Cardiac muscle cell (in vitro differentiated cells and primary cell): ENCODE measurements around the gene WFDC1. TPM values are rescaled to one million over a fixed set of nuclear protein-coding genes. Genes with fewer than 3 reads are reported as not detected.

Experiments used
- DNase-seq, 2 donors: peaks; one replicate each; pipeline versions ENCODE4 v3.0.0 to v3.0.0-alpha.2; 2010 to 2017; ENCODE audit warnings: low read depth in 1 of 2, low spot score in 1 of 2
- H3K27ac ChIP-seq: fragments of 200-600 bp; sonication (generic); 2 replicates; pipeline ENCODE4 v1.5.1; 2016
- H3K27me3 ChIP-seq: fragments of 200-600 bp; sonication (generic); 2 replicates; pipeline ENCODE4 v1.6.0; 2016; ENCODE audit warnings: control low read depth
- H3K36me3 ChIP-seq: fragments of 200-600 bp; sonication (generic); 2 replicates; pipeline ENCODE4 v1.5.1; 2016; ENCODE audit warnings: control low read depth
- H3K4me1 ChIP-seq: fragments of 200-600 bp; sonication (generic); 2 replicates; pipeline ENCODE4 v1.8.1; 2017; ENCODE audit warnings: low read depth, mild to moderate bottlenecking, mixed run types
- H3K4me3 ChIP-seq: fragments of 200-600 bp; sonication (generic); 2 replicates; pipeline ENCODE4 v1.5.1; 2016; ENCODE audit warnings: mild to moderate bottlenecking
- H3K9me3 ChIP-seq: fragments of 200-600 bp; sonication (generic); 2 replicates; pipeline ENCODE4 v1.5.1; 2017; ENCODE audit warnings: low read depth, mild to moderate bottlenecking, control low read depth
- polyA plus RNA-seq: library from polyadenylated mRNA; unstranded; fragments of >200 nt; fragmentation: Nextera tagmentation; extraction: Ambion mirVana; gene quantifications from 2 replicates; pipeline ENCODE4 v1.2.1, GENCODE V29; 2016
- total RNA-seq: library from RNA; depleted of rRNA; stranded (reverse); fragments of >200 nt; gene quantifications from 2 replicates; pipeline ENCODE4 v1.2.3, GENCODE V29; 2016
- TF ChIP-seq, protein P1 (sequence below): IDR thresholded peaks from 2 replicates; pipeline ENCODE4 v1.5.1; 2012; ENCODE audit warnings: low read depth, mild to moderate bottlenecking, low read length

Gene WFDC1
- total and polyA plus RNA-seq, 2 experiments from 2014 or later, result 18.5 to 22.2 TPM

DNA sequence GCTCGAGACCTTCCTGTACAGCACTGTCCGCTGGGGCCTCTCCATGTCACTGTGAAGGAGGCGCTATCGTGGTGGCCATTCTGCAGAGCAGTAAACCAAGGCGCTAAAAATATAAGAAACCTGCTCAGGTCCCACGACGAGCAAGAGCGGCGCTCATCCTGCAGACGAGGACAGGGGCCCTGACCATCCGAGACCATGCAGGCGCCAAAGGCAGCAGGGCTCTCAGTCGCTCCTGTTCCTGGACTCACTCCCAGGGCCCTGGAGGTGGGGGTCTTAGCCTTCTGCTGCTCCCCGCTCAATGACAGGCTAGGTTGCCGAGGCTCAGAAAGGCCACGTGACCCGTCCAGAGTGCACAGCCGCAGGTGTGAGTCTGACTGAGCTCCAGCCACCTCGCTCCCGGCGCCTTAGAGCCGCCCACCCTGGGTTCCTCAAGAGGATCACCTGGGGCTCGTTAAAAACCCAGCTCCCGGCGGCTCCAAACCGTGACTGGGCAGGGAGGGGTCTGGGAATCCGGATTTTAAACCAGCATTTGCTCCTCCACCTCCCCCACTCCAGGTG, 73.2 kb downstream of the WFDC1 start:
- Histone ChIP-seq H3K27ac (no peak overlapping the region), H3K9me3 (no peaks in the 10 kb centered on the region), H3K27me3 (peaks cover 72% of the 10 kb centered on the region), H3K36me3 (no peaks in the 10 kb centered on the region), H3K4me3 (peak overlapping the region; percentile 22), H3K4me1 (no peaks in the 10 kb centered on the region)
- TF ChIP-seq, protein P1, sequence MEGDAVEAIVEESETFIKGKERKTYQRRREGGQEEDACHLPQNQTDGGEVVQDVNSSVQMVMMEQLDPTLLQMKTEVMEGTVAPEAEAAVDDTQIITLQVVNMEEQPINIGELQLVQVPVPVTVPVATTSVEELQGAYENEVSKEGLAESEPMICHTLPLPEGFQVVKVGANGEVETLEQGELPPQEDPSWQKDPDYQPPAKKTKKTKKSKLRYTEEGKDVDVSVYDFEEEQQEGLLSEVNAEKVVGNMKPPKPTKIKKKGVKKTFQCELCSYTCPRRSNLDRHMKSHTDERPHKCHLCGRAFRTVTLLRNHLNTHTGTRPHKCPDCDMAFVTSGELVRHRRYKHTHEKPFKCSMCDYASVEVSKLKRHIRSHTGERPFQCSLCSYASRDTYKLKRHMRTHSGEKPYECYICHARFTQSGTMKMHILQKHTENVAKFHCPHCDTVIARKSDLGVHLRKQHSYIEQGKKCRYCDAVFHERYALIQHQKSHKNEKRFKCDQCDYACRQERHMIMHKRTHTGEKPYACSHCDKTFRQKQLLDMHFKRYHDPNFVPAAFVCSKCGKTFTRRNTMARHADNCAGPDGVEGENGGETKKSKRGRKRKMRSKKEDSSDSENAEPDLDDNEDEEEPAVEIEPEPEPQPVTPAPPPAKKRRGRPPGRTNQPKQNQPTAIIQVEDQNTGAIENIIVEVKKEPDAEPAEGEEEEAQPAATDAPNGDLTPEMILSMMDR, result no peak
- DNase-seq, result no peak

DNA sequence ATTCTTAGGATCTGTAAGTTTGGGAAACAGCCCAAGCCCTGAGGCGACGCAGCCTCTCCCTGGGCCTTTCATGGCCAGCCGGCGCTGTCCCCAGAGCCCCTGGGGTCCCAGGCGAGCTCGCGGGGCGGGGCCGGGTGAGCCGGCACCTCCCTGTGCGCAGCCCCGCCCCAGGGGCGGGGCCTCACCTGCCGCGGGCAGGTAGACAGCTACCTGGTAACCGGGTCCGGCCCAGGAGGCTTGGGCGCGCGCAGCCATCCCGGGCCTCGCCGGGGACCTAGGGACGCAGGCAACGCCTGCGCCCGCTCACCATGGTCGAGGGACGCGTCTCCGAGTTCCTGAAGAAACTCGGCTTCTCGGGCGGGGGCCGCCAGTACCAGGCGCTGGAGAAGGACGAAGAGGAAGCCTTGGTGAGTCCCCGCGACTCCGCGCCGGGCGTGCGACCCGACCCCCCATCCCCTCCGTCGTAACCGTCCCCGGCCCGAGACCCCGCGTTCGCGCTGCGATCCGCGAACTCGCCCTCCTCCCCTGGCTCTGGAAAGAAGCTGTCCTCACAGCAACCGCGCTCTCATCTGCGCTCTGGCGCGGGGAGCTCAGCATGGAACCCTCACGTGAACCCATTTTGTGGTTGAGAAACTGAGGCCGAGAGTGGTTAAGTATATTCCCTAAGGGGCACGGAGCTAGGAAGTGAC, 73.8 kb downstream of the WFDC1 start, which contains the start of gene ATP2C2:
Gene ATP2C2 (plus strand): TSS at position 231 of the 689 bp plus-strand sequence. CDS start 78 bp downstream, at position 309.
- Histone ChIP-seq H3K27me3 (peaks cover 72% of the 10 kb centered on the region), H3K4me3 (peak within 1 kb of the TSS; percentile 22), H3K27ac (no peak within 1 kb of the TSS), H3K9me3 (no peaks in the 10 kb centered on the region), H3K36me3 (no peaks in the 10 kb centered on the region), H3K4me1 (no peaks in the 10 kb centered on the region)
- peak in 1 of 2 donors; percentile 40 for DNase-seq
- TF ChIP-seq, protein P1, result no peak

- no peak overlapping the region for H3K4me3 ChIP-seq
- H3K9me3 ChIP-seq, result no peaks in the 10 kb centered on the region
- TF ChIP-seq, protein P1, result no peak
- DNase-seq, result no peak
- peaks cover 72% of the 10 kb centered on the region for H3K27me3 ChIP-seq
- H3K36me3 ChIP-seq, result no peaks in the 10 kb centered on the region
- no peaks in the 10 kb centered on the region for H3K4me1 ChIP-seq
- H3K27ac ChIP-seq, result no peak overlapping the region
These were observed 74.4 kb downstream of the WFDC1 start for GRCh38 chr16:84369105-84369504.

DNA sequence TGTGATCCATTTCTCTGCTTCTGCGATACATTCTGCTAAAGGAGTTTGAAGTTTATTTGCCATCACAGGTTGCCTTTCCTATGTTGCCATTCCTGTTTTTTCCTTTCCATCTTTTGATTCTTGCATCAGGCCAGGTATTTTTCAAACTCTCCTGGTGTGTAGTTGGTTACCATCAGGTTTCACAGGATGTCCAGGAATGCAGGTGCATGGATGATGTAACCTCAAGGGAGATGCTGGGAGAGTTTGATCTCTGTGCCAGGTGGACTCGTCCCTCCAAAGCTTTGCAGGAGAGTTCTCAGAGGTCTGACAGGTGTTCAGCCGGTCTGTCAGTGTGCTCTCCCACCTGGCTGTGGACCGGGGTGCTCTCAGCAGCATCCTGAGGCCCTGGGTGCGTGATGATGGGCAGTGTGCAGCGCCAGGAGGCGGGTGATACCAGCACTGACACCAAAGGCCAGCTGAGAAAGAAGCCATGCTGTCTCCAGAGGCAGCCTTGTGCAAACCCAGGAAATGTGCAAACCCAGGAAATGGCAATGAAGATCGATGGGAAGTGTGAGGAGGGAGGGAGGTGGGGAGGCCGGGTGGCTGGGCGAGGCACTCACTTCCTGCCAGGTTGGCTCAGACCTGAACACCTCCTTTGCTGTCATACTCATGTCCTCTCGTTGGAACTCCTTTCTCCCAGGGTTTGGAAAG, 75.4 kb downstream of the WFDC1 start:
- Histone ChIP-seq H3K27ac (no peak overlapping the region), H3K36me3 (no peaks in the 10 kb centered on the region), H3K4me3 (no peak overlapping the region), H3K27me3 (peaks cover 72% of the 10 kb centered on the region), H3K4me1 (no peaks in the 10 kb centered on the region), H3K9me3 (no peaks in the 10 kb centered on the region)
- no peak for DNase-seq
- TF ChIP-seq, protein P1, result no peak

DNA sequence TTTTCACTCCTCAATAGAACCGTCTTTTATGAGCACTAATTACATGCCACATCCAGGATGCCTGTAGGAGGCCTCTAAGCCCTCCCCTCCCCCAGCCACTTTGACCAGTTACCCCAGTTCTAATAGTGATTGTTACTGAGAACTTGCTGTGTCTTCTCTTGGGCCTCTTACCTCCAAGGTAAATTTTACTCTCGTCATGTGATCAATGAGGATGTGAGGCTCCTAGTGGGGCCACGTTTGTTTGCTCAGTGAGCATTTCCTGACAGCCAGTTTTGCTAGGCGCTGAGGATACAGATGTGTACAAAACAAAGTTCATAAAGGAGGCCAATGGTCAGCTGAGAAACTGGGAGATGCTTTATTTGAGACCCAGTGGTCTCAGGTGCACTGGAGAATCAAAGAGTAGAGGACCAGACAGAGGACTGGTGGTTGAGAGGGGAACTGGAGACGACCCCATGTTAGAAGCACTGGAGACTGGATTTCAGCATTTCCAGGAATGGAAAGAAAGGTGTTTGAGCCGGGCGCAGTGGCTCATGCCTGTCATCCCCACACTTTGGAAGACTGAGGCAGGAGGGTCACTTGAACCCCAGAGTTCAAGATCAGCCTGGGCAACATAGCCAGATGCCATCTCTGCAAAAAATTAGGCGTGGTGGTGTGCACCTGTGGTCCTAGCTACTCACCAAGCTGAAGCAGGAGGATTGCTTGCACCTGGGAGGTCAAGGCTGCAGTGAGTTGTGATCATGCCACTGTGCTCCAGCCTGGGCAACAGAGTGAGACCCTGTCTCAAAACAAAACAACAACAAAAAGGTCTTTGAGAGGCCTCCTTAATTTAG, 76.3 kb downstream of the WFDC1 start:
- TF ChIP-seq, protein P1, result no peak
- DNase-seq, result no peak
- Histone ChIP-seq H3K36me3 (no peaks in the 10 kb centered on the region), H3K4me1 (no peaks in the 10 kb centered on the region), H3K9me3 (no peaks in the 10 kb centered on the region), H3K27me3 (peaks cover 68% of the 10 kb centered on the region), H3K4me3 (no peak overlapping the region), H3K27ac (no peak overlapping the region)
